IPS-11a (cell line): ENCODE data around the gene ANK3.
"Not testable (repeated sequence)": the region's sequence is repeated elsewhere in the genome, so short reads cannot be mapped to it uniquely, and the experiment has no call there.

ENCODE experiments used
- H3K4me3 ChIP-seq: one replicate; pipeline ENCODE4 v1.5.1; 2013; ENCODE audit warnings: low read depth, low read length, control low read depth

The ANK3 gene

DNA sequence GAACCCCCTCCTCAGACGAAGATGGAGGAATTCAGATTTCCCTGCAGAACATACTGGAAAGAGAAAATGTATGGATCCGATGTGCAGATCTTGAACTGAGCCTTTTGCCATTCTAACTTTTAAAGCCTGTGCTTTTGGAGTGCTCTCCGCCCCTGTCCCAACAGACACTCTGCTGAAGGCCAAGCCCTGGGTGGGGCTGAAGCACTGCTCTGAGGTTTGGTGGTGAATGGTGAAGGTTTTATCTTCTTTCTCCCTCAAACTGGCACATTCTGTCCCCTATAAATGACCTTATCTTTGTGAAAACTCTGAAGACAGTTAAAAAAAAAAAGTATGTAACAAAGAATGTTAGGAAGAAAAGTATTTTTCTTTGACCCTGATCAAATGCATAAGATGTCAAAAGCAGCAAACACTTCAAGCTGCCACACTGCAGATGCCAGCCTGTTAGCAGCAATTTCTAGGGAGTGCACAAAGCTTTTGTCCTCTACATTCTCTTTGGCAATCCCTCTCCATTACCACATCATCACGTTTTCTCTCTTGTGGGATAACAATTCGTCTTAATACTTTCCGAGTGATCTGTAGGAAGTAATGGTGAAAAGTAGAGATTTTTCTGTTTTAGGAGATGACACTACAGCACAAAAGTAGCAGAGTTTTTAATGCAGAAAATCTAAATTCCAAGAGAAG, 346.0 kb downstream of the ANK3 start:
- no peak overlapping the region for H3K4me3 ChIP-seq

DNA sequence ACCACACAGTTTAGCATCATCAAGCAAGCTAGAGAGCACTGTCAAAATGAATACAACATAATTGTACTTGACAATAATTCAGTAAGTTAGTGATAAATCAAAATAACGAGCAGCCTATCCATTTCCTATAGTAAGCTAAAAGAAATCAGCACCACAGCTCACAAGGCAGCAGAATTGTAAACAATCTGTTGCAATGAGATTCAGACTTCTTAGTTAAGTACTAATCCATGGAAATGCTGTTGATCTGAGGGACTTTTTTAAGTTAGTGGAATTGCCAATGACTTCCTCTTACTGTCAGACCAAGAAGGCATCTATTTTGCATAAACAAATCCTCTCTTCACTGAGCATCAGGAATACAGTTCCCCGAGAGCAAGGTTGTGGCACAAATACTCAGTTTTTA, 346.8 kb downstream of the ANK3 start:
- H3K4me3 ChIP-seq, result no peak overlapping the region

DNA sequence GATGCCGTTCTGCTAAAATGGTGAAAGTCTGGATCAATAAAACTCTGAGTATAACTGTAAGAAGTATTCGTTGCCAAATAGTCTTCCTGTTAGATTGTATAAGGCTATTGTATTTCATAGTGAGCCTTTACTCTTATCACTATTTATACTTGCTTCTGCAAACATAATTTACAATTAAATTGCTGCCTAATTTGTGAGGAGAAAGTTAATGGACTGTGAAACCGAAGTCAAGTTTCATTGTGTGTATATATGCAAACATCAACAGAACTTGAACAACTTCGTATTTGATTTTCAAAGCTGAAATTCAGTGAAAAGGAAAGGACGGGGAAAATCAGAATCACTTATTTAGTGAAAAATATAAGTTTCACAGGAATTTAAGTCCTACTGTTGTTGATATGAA, 347.4 kb downstream of the ANK3 start:
- H3K4me3 ChIP-seq, result no peak overlapping the region

DNA sequence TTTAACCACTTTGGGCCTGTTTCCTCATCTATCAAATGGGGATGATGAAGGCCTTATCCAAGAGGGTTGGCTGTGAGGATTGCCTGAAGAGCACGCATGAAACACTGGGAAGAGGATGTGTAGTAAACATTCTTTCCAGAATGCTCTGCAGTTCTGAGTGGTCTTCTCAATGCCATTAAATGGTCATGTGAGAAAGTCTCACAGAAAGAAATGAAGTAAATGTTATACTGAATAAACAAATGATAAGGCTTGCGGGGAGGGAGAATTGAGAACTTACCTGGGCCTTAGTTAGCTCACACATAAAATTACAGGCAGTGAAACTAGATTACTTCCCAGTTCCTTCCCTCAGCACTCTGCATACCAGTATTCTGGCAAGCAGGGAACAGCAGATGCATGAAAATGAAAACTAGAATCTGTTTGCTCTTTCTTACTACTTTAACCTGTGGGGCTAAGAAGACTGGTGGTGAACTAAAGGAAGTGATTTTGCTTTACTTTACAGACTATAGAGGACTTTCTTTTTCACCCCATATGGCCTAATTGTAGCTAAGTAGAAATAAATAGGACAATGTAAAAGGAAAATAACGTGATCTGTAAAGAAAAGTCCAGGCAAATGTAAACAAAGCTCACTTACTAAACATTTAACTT, 348.1 kb downstream of the ANK3 start:
- no peak overlapping the region for H3K4me3 ChIP-seq

DNA sequence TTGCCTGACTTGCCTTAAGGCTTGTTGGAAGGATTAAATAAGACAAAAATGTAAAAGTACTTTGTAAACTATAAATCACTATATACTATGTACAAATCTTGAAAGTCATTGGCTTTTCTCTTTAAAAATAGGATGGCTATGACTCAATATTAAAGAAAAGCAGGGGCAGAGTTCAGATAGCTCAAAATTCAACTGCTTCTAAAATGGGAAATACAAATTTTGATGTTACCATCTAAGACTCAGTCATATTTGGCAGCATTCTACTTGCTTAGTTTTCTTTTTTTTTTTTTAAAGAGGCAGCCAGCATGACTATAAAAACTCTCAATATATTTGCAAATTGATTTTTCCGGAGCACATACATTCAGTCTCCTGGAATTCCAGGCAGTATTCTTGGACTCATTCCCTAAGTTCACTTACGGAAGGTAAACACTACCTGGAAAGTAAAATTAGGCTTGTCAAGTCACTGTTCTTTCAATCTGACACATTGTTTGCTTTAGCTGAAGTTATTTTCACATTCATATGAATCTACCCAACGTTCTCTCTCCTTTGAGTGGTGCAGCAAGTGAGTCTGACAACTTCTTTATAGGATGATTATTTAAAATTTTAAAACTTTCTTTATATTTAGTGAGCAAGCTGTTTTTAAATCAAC, 349.5 kb downstream of the ANK3 start:
- H3K4me3 ChIP-seq, result no peak overlapping the region

DNA sequence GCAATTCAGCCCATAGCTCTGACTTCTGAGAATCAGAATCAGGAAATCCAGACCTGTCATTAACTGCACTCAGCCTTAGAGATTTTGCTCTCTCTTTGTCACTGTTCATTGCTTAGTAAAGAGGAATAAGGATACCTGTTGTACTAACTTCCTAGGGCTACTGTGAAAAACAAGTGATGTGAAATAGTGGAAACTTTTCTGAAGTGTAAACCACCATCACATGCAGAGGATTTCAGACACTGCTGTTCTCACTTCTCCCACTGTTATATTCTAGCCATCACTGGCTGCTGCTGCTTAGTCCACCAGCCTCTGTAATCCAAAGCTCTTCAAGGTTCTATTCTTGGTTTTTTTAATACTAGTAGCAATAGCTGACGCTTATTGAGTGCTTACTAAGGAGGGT, 353.7 kb downstream of the ANK3 start:
- H3K4me3 ChIP-seq, result no peak overlapping the region

DNA sequence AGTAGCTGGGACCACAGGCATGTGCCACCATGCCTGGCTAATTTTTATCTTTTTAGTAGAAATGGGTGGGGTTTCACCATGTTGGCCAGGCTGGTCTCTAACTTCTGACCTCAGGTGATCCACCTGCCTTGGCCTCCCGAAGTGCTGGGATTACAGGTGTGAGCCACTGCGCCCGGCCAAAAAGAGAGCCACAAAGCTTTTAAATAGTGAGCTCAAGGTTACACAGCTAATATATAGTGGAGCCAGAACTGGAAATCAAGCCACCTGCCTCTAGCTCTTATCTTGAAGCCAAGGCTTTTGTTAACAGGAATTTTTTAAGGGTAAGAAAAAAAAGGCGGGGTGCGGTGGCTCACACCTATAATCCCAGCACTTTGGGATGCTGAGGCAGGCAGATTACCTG, 354.3 kb downstream of the ANK3 start:
- H3K4me3 ChIP-seq, result not testable (repeated sequence)

DNA sequence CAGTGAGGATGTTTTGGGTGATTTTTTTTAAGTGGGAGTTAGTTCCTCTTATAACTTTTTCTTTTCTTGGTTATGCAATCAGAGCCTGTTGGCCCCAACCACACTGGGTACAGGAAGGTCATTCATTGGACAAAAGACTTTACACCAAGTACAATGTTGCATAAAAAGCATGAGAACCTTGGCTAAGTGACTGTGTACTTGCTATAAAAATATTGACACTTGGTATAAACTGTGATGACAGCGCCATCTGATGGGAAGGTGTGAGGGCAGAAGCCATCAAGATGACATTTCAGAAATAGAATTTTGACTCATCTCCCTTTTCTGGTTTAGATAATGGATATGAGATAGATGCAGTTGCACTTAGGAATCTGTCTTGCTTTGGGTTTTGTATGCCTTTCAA, 357.0 kb downstream of the ANK3 start:
- H3K4me3 ChIP-seq, result no peak overlapping the region

DNA sequence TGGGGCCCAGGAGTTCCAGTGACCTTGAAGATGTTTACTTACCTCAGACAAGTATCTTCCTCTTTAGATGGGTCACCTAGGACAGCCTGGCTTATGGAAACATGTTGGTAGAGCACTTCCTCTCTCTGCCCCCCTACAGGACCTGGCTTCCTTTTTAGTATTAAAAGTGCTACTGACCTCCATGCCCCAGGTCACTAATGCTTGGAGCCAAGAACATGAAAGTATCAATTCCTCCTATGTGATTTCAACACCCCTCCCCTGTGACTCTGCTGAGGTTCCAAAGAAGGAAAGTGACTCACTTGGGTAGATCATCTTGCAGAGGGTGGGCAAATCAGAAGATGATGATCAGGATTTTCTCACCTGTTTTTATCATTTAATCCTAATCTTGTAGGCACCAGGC, 358.0 kb downstream of the ANK3 start:
- H3K4me3 ChIP-seq, result no peak overlapping the region

DNA sequence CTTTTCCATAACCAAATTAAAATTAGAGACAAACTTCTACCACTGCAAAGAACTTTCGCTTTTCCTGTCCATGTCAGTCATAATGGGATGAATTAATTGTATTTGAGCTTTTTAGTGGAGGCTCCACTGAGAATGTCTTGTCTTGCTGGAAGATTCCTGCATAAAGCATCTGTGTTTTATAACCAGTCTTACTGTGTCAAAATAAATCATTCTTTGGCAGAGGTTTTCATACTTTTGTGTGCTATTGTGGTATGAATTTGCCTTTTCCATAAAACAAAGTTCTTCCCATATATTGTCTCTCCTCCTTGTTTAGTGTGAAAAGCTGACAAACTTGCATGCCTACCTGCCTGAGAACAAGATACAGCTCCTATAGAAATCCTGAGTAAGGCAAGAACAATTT, 358.5 kb downstream of the ANK3 start:
- H3K4me3 ChIP-seq, result no peak overlapping the region

DNA sequence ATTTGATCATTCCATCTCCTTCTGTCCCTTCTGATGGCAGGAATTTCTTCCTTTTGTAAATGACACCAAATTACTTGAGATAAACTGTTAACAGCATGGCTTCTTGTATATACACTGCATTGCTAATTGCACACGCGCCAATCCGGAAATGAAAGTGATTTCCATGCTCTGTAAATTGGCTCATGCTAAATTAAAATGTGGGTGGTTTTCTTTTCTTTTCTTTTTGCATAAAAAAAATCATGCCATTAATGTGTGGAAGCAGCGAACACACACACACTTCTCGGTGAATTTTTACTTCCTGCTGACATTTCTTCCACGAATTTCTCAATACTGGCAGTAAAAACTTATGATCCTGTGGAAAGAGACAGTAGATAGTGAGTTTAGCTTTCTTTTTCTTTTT, 360.2 kb downstream of the ANK3 start:
- no peak overlapping the region for H3K4me3 ChIP-seq

DNA sequence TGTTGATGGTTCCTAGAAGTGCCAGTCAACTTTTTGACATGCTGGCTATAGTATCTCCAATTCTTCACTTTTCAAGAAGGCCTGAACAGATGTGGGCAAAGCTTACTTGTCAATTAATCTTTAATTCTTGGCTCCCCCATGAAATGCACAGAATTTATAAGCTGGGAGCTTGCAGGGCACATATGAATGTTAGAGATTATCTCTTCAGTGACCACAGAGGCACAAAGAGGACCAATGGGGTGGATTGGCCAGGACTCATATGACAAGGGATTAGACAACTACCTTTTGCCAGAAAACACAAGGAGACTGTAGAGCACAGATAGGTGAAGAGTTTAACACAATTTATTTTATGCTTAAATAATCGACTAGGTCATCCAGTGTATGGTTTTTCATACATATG, 361.6 kb downstream of the ANK3 start:
- no peak overlapping the region for H3K4me3 ChIP-seq

DNA sequence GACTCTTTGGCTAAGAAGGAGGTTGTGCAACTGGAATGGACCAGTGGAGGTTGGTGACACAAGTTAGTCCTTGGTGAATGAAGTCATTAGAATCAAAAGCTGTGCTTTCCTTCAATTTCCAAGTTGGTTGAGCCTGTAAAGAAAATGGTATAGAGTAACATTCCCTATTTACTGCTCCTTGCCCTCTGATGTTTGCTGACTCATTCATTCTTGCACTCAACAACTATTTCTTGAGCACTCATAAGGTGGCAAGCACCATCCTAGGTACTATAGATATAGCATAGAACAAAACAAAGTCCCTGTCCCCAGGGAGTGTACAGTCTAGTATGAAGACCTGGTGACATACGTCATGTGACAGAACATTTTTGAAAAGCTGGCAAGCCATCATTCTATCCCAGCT, 364.4 kb downstream of the ANK3 start:
- H3K4me3 ChIP-seq, result no peak overlapping the region

DNA sequence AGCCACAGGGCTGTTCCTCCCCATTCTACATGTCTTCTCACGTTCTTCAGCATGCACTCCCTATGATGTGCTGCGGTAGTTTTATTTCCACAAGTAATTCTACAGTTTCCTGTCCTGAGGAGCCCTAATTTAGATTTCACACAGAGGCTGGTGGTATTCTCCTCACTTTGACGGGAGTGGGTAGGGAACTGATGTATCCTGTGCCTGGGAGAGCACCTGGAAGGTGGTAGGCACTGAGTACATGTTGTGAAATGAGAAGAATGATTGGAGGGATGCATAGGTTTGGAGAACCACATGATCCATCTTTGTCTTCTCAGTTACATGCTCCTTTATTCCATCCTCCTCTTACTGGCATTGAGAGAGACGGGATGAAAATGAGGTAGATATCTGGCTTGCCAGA, 365.2 kb downstream of the ANK3 start:
- no peak overlapping the region for H3K4me3 ChIP-seq

DNA sequence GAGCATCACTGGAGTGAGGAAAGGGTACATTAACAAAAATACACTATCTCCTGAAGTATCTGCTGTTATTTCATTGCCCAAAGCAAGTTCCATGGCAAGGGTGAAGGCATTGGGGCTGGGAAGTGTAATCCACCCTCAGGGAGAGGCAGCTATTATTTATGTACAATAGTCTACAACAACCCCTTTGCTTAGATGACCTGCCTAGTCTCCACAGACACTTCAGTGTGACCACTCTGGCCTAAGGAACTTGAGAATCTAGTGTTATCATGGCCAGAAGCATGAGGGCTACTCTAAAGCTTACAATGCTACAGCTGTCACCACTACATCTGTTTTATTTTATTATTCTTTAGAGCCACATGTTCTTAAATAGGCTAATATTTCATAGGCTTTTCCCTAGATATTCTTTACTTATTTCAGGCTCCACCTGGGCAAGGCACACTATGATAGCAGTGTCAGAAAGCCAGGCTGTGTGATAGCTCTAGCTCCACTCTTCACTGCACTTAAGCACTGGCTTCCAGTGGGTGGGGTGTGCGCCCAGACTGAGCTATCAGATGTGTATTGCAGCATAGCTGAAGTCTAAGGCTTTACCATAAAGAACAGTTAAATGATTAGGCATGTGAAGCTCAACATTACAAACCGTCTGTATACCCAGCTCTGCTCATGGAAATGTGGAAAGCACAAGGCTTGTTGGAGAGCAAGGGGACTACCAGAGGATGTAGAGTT, 366.4 kb downstream of the ANK3 start:
- H3K4me3 ChIP-seq, result no peak overlapping the region

DNA sequence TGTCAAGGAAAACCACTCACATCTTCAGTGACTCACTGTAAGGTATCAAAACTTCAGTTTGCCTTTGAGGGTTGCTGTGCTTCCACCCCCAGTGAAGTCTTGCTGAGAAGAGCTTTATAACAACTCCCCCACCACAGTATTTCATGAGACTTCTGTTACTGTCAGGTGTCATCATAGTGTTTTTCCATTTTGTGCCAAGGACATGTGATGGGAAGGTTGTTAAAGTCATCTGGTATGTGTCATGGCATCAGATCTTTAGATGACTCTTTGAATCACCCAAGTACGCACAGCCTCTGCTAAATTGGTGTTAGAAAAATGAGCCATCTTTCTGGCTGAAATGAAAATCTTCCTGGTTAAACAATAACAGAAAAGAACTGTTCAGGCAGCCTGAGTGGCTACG, 368.3 kb downstream of the ANK3 start:
- H3K4me3 ChIP-seq, result no peak overlapping the region

DNA sequence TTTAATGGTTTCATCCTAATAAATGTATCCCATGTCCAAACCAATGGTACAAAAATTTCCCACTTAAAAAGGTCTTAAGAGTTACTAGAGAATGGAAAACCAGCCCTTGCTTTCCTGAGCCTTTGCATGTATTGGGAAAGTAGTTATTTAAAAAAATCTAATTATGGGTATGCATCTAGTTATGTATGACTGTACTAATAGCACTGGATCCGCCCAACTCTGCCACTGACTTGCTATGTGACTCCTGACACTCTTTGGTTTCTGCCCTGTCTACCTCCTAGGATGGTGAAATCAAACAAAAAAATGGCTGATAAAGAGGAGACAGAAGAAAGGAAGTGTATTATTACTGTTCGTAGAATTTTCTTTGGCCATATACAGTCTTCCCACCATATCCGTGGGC, 372.9 kb downstream of the ANK3 start:
- H3K4me3 ChIP-seq, result no peak overlapping the region

DNA sequence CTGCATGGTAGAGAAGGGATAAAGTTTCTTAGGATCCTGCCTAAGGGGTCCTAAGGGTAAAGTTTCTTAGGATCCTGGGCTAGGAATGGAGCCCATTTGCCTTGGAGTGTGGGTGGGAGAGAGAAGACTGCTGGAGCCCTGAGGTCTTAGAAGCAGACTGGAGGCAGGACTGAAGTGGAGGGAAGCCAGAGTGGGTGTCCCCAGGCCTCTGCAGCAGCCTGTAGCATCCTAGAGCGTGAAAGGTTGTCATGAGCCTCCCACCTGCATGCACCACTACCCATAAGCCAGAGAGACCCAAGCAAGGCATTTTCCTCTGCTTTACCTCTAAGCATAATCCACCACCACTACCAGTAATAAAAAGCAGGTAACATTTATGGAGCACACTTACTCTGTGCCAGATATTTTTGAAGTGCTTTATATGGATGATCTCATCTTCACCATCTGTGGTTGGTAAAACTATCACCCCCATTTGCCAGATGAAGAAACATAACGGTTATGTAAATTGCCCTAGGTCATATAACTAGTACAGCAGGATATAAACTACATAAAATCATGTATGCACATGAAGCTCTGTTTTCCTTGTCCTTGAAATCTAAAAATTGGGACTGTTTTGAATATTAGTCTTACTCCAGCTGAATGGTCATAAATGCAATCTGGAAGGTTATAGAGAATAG, 379.8 kb downstream of the ANK3 start:
- H3K4me3 ChIP-seq, result no peak overlapping the region

DNA sequence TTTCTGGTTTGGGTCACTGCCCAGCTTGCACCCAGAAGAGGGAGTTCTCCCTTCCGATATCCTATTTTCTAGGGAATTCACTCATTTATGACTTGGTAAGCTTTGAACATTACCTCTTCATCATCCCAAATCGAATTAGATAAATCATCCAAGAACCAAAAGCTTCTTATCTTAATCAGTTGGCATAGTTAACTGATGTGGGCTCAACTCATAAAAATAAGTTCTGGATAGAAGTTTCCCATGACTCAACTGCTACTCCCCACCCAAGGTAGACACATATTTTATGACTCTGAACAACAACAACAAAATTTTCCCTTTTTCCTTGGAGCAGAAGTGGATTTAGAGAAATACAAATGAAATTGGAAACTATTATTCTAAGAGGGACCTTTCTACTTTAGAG, 380.4 kb downstream of the ANK3 start:
- no peak overlapping the region for H3K4me3 ChIP-seq

DNA sequence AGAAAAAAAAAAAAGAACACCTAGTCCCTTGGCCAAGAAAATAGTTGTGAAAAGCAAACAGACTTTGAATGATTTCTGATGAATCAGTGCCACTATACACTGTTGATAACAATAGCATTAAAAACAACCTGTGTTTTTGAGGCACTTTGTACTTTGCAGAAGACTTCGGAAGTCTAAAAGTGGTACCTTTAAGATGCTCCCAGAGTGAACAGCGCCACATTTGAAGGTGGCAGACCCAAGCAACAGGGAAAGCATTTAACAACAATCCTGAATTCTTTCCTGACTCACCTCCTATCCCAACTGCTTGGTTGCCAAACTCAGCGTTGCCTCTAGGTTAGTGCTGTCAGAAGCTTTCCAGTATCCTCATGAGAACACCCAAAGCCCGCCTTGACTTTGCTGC, 380.9 kb downstream of the ANK3 start:
- no peak overlapping the region for H3K4me3 ChIP-seq

DNA sequence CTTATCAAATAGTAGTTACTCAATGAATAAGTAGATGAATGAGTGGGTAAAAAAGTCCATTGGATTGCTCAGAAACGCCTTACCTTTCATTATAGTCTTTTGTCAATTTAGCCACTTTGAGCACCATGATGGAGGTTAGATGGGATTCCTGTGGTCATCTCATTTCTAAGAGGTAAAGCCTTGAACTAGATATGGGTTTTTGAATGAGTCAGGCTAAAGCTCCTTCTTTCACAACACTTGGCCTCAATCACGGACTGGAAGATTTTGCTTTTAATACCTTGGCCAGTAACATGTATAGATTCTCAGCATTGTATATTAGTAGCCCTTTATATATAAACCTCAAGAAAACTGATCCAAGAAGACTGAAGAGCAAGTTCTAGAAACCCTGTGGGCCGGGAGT, 383.6 kb downstream of the ANK3 start:
- H3K4me3 ChIP-seq, result no peak overlapping the region
